Ishikawa (cell line): ENCODE results near the gene NR0B1.

Source experiments
- CEBPB ChIP-seq: IDR thresholded peaks from 2 replicates; pipeline ENCODE4 v1.6.1; 2012
- CREB1 ChIP-seq: IDR thresholded peaks from 2 replicates; pipeline ENCODE4 v1.6.1; 2012; ENCODE audit warnings: low read depth
- EGR1 ChIP-seq: IDR thresholded peaks from 2 replicates; pipeline ENCODE4 v1.6.1; 2012
- EP300 ChIP-seq: IDR thresholded peaks from 2 replicates; pipeline ENCODE4 v1.6.1; 2012; ENCODE audit warnings: borderline replicate concordance
- FOXM1 ChIP-seq: IDR thresholded peaks from 2 replicates; pipeline ENCODE4 v1.6.1; 2012; ENCODE audit warnings: low read depth, borderline replicate concordance
- NFIC ChIP-seq: IDR thresholded peaks from 2 replicates; pipeline ENCODE4 v1.6.1; 2012
- RAD21 ChIP-seq: IDR thresholded peaks from 2 replicates; pipeline ENCODE4 v1.6.1; 2012; ENCODE audit warnings: low read depth
- TAF1 ChIP-seq: IDR thresholded peaks from 2 replicates; pipeline ENCODE4 v1.6.1; 2012; ENCODE audit warnings: low read depth, mild to moderate bottlenecking
- TCF12 ChIP-seq: IDR thresholded peaks from 2 replicates; pipeline ENCODE4 v1.6.1; 2012; ENCODE audit warnings: low read depth
- TEAD4 ChIP-seq: IDR thresholded peaks from 2 replicates; pipeline ENCODE4 v1.6.1; 2012
- USF1 ChIP-seq: IDR thresholded peaks from 2 replicates; pipeline ENCODE4 v1.6.1; 2012
- YY1 ChIP-seq: IDR thresholded peaks from 2 replicates; pipeline ENCODE4 v1.6.1; 2012; ENCODE audit warnings: low read depth
- ZBTB7A ChIP-seq: IDR thresholded peaks from 2 replicates; pipeline ENCODE4 v1.6.1; 2012; ENCODE audit warnings: low read depth
- TF ChIP-seq, protein P1 (sequence below): IDR thresholded peaks from 2 replicates; pipeline ENCODE4 v1.6.1; 2012; ENCODE audit warnings: low read depth, mild to moderate bottlenecking
- TF ChIP-seq, protein P2 (sequence below): IDR thresholded peaks from 2 replicates; pipeline ENCODE4 v1.6.1; 2012

NR0B1 gene

DNA sequence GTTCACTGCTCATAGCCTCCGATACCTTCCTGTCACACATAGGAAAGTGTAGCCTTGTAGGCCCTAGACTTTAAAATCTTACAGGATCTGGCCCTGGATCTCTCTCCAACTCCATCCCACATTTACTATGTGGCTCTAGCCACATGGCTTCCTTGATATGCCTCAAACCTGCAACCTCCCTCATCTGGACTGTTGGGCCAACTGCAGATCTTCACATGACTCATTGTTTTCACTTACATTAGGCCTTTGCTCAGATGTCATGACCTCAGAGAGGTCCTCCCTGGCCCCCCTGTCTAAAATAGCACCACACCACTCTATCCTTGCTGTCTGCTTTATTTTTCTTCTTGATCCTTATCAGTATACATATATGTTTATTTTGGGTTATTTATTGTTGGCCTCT is 8.1 kb upstream of the NR0B1 start:
- TF ChIP-seq NFIC (no peak), ZBTB7A (no peak), TEAD4 (no peak), CREB1 (no peak), CEBPB (no peak), EGR1 (no peak), EP300 (no peak), FOXM1 (no peak), USF1 (no peak), TAF1 (no peak), TCF12 (no peak), RAD21 (no peak)
- TF ChIP-seq, protein P1, sequence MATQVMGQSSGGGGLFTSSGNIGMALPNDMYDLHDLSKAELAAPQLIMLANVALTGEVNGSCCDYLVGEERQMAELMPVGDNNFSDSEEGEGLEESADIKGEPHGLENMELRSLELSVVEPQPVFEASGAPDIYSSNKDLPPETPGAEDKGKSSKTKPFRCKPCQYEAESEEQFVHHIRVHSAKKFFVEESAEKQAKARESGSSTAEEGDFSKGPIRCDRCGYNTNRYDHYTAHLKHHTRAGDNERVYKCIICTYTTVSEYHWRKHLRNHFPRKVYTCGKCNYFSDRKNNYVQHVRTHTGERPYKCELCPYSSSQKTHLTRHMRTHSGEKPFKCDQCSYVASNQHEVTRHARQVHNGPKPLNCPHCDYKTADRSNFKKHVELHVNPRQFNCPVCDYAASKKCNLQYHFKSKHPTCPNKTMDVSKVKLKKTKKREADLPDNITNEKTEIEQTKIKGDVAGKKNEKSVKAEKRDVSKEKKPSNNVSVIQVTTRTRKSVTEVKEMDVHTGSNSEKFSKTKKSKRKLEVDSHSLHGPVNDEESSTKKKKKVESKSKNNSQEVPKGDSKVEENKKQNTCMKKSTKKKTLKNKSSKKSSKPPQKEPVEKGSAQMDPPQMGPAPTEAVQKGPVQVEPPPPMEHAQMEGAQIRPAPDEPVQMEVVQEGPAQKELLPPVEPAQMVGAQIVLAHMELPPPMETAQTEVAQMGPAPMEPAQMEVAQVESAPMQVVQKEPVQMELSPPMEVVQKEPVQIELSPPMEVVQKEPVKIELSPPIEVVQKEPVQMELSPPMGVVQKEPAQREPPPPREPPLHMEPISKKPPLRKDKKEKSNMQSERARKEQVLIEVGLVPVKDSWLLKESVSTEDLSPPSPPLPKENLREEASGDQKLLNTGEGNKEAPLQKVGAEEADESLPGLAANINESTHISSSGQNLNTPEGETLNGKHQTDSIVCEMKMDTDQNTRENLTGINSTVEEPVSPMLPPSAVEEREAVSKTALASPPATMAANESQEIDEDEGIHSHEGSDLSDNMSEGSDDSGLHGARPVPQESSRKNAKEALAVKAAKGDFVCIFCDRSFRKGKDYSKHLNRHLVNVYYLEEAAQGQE, result no peak
- TF ChIP-seq, protein P2, sequence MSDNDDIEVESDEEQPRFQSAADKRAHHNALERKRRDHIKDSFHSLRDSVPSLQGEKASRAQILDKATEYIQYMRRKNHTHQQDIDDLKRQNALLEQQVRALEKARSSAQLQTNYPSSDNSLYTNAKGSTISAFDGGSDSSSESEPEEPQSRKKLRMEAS, result no peak

GRCh38 chrX:30313322-30313721 is 4.1 kb upstream of the NR0B1 start:
- TF ChIP-seq RAD21, result no peak
- TF ChIP-seq USF1, result no peak
- TF ChIP-seq EP300, result no peak
- no peak for TF ChIP-seq NFIC
- TF ChIP-seq EGR1, result no peak
- no peak for TF ChIP-seq CEBPB
- TF ChIP-seq, protein P2, result no peak
- TF ChIP-seq FOXM1, result no peak
- TF ChIP-seq ZBTB7A, result no peak
- TF ChIP-seq TCF12, result no peak
- TF ChIP-seq TEAD4, result no peak
- no peak for TF ChIP-seq TAF1
- TF ChIP-seq YY1, result no peak
- TF ChIP-seq CREB1, result no peak
- TF ChIP-seq, protein P1, result no peak

- TF ChIP-seq CREB1 (no peak), RAD21 (no peak), TCF12 (no peak), EP300 (no peak), CEBPB (no peak), YY1 (no peak), FOXM1 (no peak), TEAD4 (no peak), ZBTB7A (no peak), USF1 (no peak), TAF1 (no peak), EGR1 (no peak)
- TF ChIP-seq, protein P1, result no peak
- TF ChIP-seq, protein P2, result no peak
These were observed 3.7 kb upstream of the NR0B1 start for GRCh38 chrX:30312858-30313257.
